Fibroblast of the conjunctiva (primary cell): ENCODE measurements around the gene MMD2.

Experiments used
- DNase-seq: peaks from one replicate; pipeline ENCODE4 v3.0.0-alpha.2; 2010; ENCODE audit warnings: low read depth

Gene MMD2

GRCh38 chr7:4957847-4958476 is 1.0 kb downstream of the MMD2 start:
- DNase-seq = no peak

- no peak for DNase-seq
Measured at GRCh38 chr7:4951903-4952636, 6.9 kb downstream of the MMD2 start.

GRCh38 chr7:4951304-4951703 is 7.7 kb downstream of the MMD2 start:
- no peak for DNase-seq

GRCh38 chr7:4948402-4948801 is 10.6 kb downstream of the MMD2 start:
- no peak for DNase-seq

- no peak for DNase-seq
Measured at GRCh38 chr7:4945949-4946348, 13.0 kb downstream of the MMD2 start.

GRCh38 chr7:4944939-4945338 is 14.0 kb downstream of the MMD2 start:
- DNase-seq = no peak

- no peak for DNase-seq
Measured at GRCh38 chr7:4943297-4943696, 15.7 kb downstream of the MMD2 start.

GRCh38 chr7:4939971-4940728 is 18.8 kb downstream of the MMD2 start:
- DNase-seq = no peak

- DNase-seq = no peak
Measured at GRCh38 chr7:4937411-4937810, 21.6 kb downstream of the MMD2 start.

GRCh38 chr7:4934419-4935025 is 24.5 kb downstream of the MMD2 start:
- no peak for DNase-seq

GRCh38 chr7:4931943-4932342 is 27.0 kb downstream of the MMD2 start:
- no peak for DNase-seq

GRCh38 chr7:4929005-4929404 is 30.0 kb downstream of the MMD2 start:
- DNase-seq = no peak

- no peak for DNase-seq
Measured at GRCh38 chr7:4928445-4928844, 30.5 kb downstream of the MMD2 start.

- no peak for DNase-seq
Measured at GRCh38 chr7:4919969-4920766, 38.8 kb downstream of the MMD2 start.

- DNase-seq = no peak
Measured at GRCh38 chr7:4916113-4916512, 42.9 kb downstream of the MMD2 start.

GRCh38 chr7:4911111-4911828 is 47.7 kb downstream of the MMD2 start:
- DNase-seq = no peak

GRCh38 chr7:4906682-4907081 is 52.3 kb downstream of the MMD2 start:
- DNase-seq = no peak

GRCh38 chr7:4905171-4905570 is 53.8 kb downstream of the MMD2 start:
- no peak for DNase-seq

- no peak for DNase-seq
Measured at GRCh38 chr7:4904346-4904745, 54.6 kb downstream of the MMD2 start.

GRCh38 chr7:4895766-4896165 is 63.2 kb downstream of the MMD2 start:
- no peak for DNase-seq

GRCh38 chr7:4894482-4894881 is 64.5 kb downstream of the MMD2 start:
- DNase-seq = no peak
